HepG2 (cell line): ENCODE measurements around the gene CD151. TPM values are rescaled to one million over a fixed set of nuclear protein-coding genes. Genes with fewer than 3 reads are reported as not detected.

Experiments used
- CERS6 ChIP-seq: sonication (generic); formaldehyde crosslinking; IDR thresholded peaks from 2 replicates; pipeline ENCODE4 v1.5.0; 2020; ENCODE audit warnings: missing genetic modification reagents
- NFKBIZ ChIP-seq: IDR thresholded peaks from 2 replicates; pipeline ENCODE4 v1.6.1; 2018; ENCODE audit warnings: missing genetic modification reagents, missing compliant biosample characterization
- PHB2 ChIP-seq: fragments of 450-650 bp; IDR thresholded peaks from 2 replicates; pipeline ENCODE4 v1.6.1; 2018; ENCODE audit not compliant: partially characterized antibody
- PHF21A ChIP-seq: sonication (generic); formaldehyde crosslinking; IDR thresholded peaks from 2 replicates; pipeline ENCODE4 v1.5.0; 2020; ENCODE audit warnings: mild to moderate bottlenecking, missing genetic modification reagents
- PITX1 ChIP-seq: sonication (generic); formaldehyde crosslinking; IDR thresholded peaks from 2 replicates; pipeline ENCODE4 v1.5.1; 2020; ENCODE audit warnings: mild to moderate bottlenecking, missing genetic modification reagents
- PRDM15 ChIP-seq: sonication (generic); formaldehyde crosslinking; IDR thresholded peaks from 2 replicates; pipeline ENCODE4 v1.4.0; 2020; ENCODE audit warnings: missing genetic modification reagents
- SOX6 ChIP-seq, 2 experiments: fragments of 450-650 bp in 1 of 2; sonication (generic) in 1 of 2; formaldehyde crosslinking in 1 of 2; IDR thresholded peaks; 2 replicates each; pipeline versions ENCODE4 v1.4.0 to v1.6.1; 2017 to 2020; ENCODE audit warnings: antibody characterized with exemption in 1 of 2, mild to moderate bottlenecking in 1 of 2, missing genetic modification reagents in 1 of 2
- SSRP1 ChIP-seq: IDR thresholded peaks from 2 replicates; pipeline ENCODE4 v1.6.1; 2016; ENCODE audit warnings: control low read depth
- TBX3 ChIP-seq: fragments of 450-650 bp; IDR thresholded peaks from 2 replicates; pipeline ENCODE4 v1.6.1; 2017; ENCODE audit warnings: antibody characterized with exemption, mild to moderate bottlenecking, inconsistent platforms, borderline replicate concordance
- THAP9 ChIP-seq: sonication (generic); formaldehyde crosslinking; IDR thresholded peaks from 2 replicates; pipeline ENCODE4; 2020; ENCODE audit warnings: missing genetic modification reagents, mild to moderate bottlenecking, borderline replicate concordance
- TOE1 ChIP-seq: sonication (generic); formaldehyde crosslinking; IDR thresholded peaks from 2 replicates; pipeline ENCODE4 v1.4.0; 2020; ENCODE audit warnings: mild to moderate bottlenecking, missing genetic modification reagents
- ZEB1 ChIP-seq: IDR thresholded peaks from 2 replicates; pipeline ENCODE4 v1.6.1; 2012; ENCODE audit warnings: mild to moderate bottlenecking, low read depth, inconsistent platforms; ENCODE audit not compliant: insufficient replicate concordance
- ZKSCAN5 ChIP-seq: sonication (generic); formaldehyde crosslinking; IDR thresholded peaks from 2 replicates; pipeline ENCODE4 v1.5.1; 2020; ENCODE audit warnings: mild to moderate bottlenecking, missing genetic modification reagents
- ZNF362 ChIP-seq: sonication (generic); formaldehyde crosslinking; IDR thresholded peaks from 2 replicates; pipeline ENCODE4 v1.4.0; 2020; ENCODE audit warnings: missing genetic modification reagents, mild to moderate bottlenecking, borderline replicate concordance
- ZNF7 ChIP-seq: IDR thresholded peaks from 2 replicates; pipeline ENCODE4 v1.6.1; 2016; ENCODE audit warnings: missing biosample characterization, missing genetic modification reagents
- ZNF841 ChIP-seq: sonication (generic); formaldehyde crosslinking; IDR thresholded peaks from 2 replicates; pipeline ENCODE4 v1.8.1; 2023; ENCODE audit warnings: missing genetic modification reagents, borderline replicate concordance
- ZNF878 ChIP-seq: sonication (generic); formaldehyde crosslinking; IDR thresholded peaks from 2 replicates; pipeline ENCODE4 v1.8.1; 2023; ENCODE audit warnings: mild to moderate bottlenecking, missing genetic modification reagents, moderate library complexity
- ZSCAN22 ChIP-seq: sonication (generic); formaldehyde crosslinking; IDR thresholded peaks from 2 replicates; pipeline ENCODE4 v1.4.0; 2020; ENCODE audit warnings: mild to moderate bottlenecking, missing genetic modification reagents
- polyA plus RNA-seq, 8 experiments: library from polyadenylated mRNA; depleted of rRNA in 3 of 8; stranded (reverse) in 7 of 8; unstranded in 1 of 8; fragments of >200 nt; fragmentation: Illumina TruSeq in 4 of 8; extraction: Trizol in 4 of 8; gene quantifications; 2 replicates each; pipeline versions ENCODE4 v1.2.1 to v1.2.3, GENCODE V29; 2011 to 2016; ENCODE audit warnings: low read depth in 4 of 8, missing spikeins in 1 of 8, mixed read lengths in 1 of 8; ENCODE audit not compliant: insufficient read depth in 1 of 8
- total RNA-seq, 5 experiments: library from RNA; depleted of rRNA; stranded (reverse); fragments of >200 nt; fragmentation: Illumina TruSeq; extraction: Trizol; gene quantifications; 2 replicates each; pipeline ENCODE4 v1.2.3, GENCODE V29; 2016; ENCODE audit warnings: low read depth in 1 of 5

The CD151 gene
- total and polyA plus RNA-seq, 2 of the 13 experiments (the other 11 are each of a cell fraction or from before 2014, with no cell fraction given): 125 to 197 TPM

- TF ChIP-seq THAP9 (peak; percentile 10; the same call in 1 of the 2 replicates), PRDM15 (CRISPR knock-in tag) (no peak), ZNF841 (CRISPR knock-in tag) (no peak), ZNF878 (CRISPR knock-in tag) (no peak), PITX1 (no peak), ZSCAN22 (CRISPR knock-in tag) (no peak), ZNF362 (CRISPR knock-in tag) (peak; percentile 27; the same call in 1 of the 2 replicates), PHB2 (no peak), ZNF7 (no peak), TOE1 (CRISPR knock-in tag) (no peak), ZKSCAN5 (CRISPR knock-in tag) (no peak), ZEB1 (no peak), CERS6 (CRISPR knock-in tag) (no peak), SSRP1 (CRISPR knock-in tag) (no peak), NFKBIZ (CRISPR knock-in tag) (no peak), SOX6 (IDR thresholded peaks at IDR 0.05) (no peak), SOX6 (CRISPR knock-in tag; IDR thresholded peaks at IDR 0.05) (peak; percentile 7; the same call in 1 of the 2 replicates), TBX3 (no peak), PHF21A (CRISPR knock-in tag) (no peak)
Measured at GRCh38 chr11:797296-798092, 35.3 kb upstream of the CD151 start (continued).
